ENCODE data around the gene FBXO10. TPM values are rescaled to one million over a fixed set of nuclear protein-coding genes. Genes with fewer than 3 reads are reported as not detected.

FBXO10 gene
- total RNA-seq, 1 donor from 2014 or later, result 8.0 TPM

GRCh38 chr9:37528652-37529471 lies 47.3 kb downstream of the FBXO10 start:
- H3K27me3 ChIP-seq, result no peaks in the 10 kb centered on the region
- TF ChIP-seq CTCF (IDR thresholded peaks at IDR 0.05), result no peak
- intact Hi-C loops (cut with DNase I), result no loop called here
- ATAC-seq (no peak), DNase-seq (no peak)
- no peak overlapping the region for H3K27ac ChIP-seq
- H3K9me3 ChIP-seq, result no peaks in the 10 kb centered on the region
- H3K36me3 ChIP-seq, result peaks cover 20% of the 10 kb centered on the region
- no peak overlapping the region for H3K4me3 ChIP-seq
- no peaks in the 10 kb centered on the region for H3K4me1 ChIP-seq

GRCh38 chr9:37523916-37524315 lies 52.3 kb downstream of the FBXO10 start:
- Histone ChIP-seq H3K36me3 (peaks cover 33% of the 10 kb centered on the region), H3K4me3 (no peak overlapping the region), H3K9me3 (no peaks in the 10 kb centered on the region), H3K27ac (no peak overlapping the region), H3K4me1 (no peaks in the 10 kb centered on the region), H3K27me3 (no peaks in the 10 kb centered on the region)
- DNase-seq (no peak), ATAC-seq (no peak)
- intact Hi-C loops (cut with DNase I), result no loop called here
- no peak for TF ChIP-seq CTCF (IDR thresholded peaks at IDR 0.05)

- no peaks in the 10 kb centered on the region for H3K4me1 ChIP-seq
- no peak for TF ChIP-seq CTCF (IDR thresholded peaks at IDR 0.05)
- no peak for DNase-seq
Observed at GRCh38 chr9:37522971-37523370, 53.2 kb downstream of the FBXO10 start.

GRCh38 chr9:37521111-37521510 lies 55.1 kb downstream of the FBXO10 start:
- Histone ChIP-seq H3K27ac (no peak overlapping the region), H3K9me3 (no peaks in the 10 kb centered on the region), H3K4me1 (no peaks in the 10 kb centered on the region), H3K36me3 (peaks cover 28% of the 10 kb centered on the region), H3K27me3 (no peaks in the 10 kb centered on the region), H3K4me3 (no peak overlapping the region)
- TF ChIP-seq CTCF (IDR thresholded peaks at IDR 0.05), result no peak
- ATAC-seq (no peak), DNase-seq (no peak)
- intact Hi-C loops (cut with DNase I), result no loop called here

More at GRCh38 chr9:37522971-37523370, 53.2 kb downstream of the FBXO10 start:
- no peak overlapping the region for H3K27ac ChIP-seq
- intact Hi-C loops (cut with DNase I), result no loop called here
- no peaks in the 10 kb centered on the region for H3K27me3 ChIP-seq
- no peak overlapping the region for H3K4me3 ChIP-seq
- peaks cover 30% of the 10 kb centered on the region for H3K36me3 ChIP-seq
- H3K9me3 ChIP-seq, result no peaks in the 10 kb centered on the region
- ATAC-seq, result no peak

GRCh38 chr9:37520641-37521040 lies 55.5 kb downstream of the FBXO10 start:
- no peak for TF ChIP-seq CTCF (IDR thresholded peaks at IDR 0.05)
- Histone ChIP-seq H3K4me1 (no peaks in the 10 kb centered on the region), H3K9me3 (no peaks in the 10 kb centered on the region), H3K36me3 (peaks cover 28% of the 10 kb centered on the region), H3K4me3 (no peak overlapping the region), H3K27ac (no peak overlapping the region), H3K27me3 (no peaks in the 10 kb centered on the region)
- intact Hi-C loops (cut with DNase I), result no loop called here
- no peak for DNase-seq
- no peak for ATAC-seq
